Measurements from ENCODE around the gene TWF2. TPM values are rescaled to one million over a fixed set of nuclear protein-coding genes. Genes with fewer than 3 reads are reported as not detected.

Gene TWF2
- total and polyA plus RNA-seq, 2 of the 13 experiments (the other 11 are each of a cell fraction or from before 2014, with no cell fraction given), result 45.5 to 108 TPM

DNA sequence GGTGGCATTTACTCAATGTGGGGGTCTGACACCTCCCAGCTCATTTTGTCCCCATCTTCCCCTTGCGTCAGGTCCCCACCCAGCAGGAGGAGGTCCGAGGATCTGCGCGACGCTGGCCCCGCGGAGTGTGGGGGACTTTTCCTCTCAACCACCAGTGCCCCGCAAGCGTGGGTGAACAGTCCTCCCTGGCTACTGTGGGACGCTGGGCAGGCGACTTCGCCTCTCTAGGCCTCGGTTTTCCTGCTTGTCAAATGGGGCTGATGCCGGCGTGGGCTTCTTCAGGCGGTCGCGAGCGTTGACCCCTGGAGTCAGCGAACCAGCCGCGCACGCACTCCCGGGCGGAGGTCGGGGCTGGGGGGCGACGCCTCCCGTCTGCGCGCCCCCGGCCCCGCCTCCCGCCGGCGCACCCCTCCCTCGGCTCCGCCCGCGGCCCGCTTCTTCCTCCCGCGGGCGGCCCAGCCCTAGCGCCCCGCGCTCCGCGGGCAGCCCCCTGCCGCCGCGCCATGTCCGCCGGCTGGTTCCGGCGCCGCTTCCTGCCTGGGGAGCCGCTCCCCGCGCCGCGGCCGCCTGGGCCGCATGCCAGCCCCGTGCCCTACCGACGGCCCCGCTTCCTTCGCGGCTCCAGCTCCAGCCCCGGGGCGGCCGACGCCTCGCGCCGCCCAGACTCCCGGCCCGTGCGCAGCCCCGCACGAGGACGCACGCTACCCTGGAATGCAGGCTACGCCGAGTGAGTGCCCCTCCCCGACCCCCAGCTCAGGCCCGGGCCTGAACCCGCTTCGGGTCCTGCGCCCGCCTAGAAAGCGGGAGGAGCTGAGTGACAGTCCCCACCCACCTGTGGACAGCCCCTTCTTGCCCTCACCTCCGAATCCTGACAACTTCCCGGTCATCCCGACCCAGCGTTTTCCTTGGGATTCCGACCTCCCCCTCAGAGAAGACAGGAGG, 6.6 kb upstream of the TWF2 start, which contains the start of gene PPM1M (continued):
- TF ChIP-seq, protein P1, sequence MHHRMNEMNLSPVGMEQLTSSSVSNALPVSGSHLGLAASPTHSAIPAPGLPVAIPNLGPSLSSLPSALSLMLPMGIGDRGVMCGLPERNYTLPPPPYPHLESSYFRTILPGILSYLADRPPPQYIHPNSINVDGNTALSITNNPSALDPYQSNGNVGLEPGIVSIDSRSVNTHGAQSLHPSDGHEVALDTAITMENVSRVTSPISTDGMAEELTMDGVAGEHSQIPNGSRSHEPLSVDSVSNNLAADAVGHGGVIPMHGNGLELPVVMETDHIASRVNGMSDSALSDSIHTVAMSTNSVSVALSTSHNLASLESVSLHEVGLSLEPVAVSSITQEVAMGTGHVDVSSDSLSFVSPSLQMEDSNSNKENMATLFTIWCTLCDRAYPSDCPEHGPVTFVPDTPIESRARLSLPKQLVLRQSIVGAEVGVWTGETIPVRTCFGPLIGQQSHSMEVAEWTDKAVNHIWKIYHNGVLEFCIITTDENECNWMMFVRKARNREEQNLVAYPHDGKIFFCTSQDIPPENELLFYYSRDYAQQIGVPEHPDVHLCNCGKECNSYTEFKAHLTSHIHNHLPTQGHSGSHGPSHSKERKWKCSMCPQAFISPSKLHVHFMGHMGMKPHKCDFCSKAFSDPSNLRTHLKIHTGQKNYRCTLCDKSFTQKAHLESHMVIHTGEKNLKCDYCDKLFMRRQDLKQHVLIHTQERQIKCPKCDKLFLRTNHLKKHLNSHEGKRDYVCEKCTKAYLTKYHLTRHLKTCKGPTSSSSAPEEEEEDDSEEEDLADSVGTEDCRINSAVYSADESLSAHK (CRISPR knock-in tag; IDR thresholded peaks at IDR 0.05; ENCODE audit: borderline replicate concordance), result no peak
- TF ChIP-seq TEAD3 (CRISPR knock-in tag; optimal IDR thresholded peaks at IDR 0.05; ENCODE audit: borderline replicate concordance) (peak; percentile 77), ZNF383 (CRISPR knock-in tag; IDR thresholded peaks at IDR 0.05; ENCODE audit: borderline replicate concordance) (no peak), PAWR (CRISPR knock-in tag; IDR thresholded peaks at IDR 0.05; ENCODE audit: borderline replicate concordance) (no peak), HNF4G (IDR thresholded peaks at IDR 0.05; ENCODE audit: borderline replicate concordance, low read depth, low read length) (no peak), HNF4G (CRISPR knock-in tag; IDR thresholded peaks at IDR 0.05; ENCODE audit: borderline replicate concordance, low read depth) (no peak), REL (CRISPR knock-in tag; conservative IDR thresholded peaks at IDR 0.05) (0 out of 2 replicates have a peak, but pooled peaks have one; percentile 46), ZNF263 (CRISPR knock-in tag; IDR thresholded peaks at IDR 0.05) (peak; percentile 48; the same call in 1 of the 2 replicates), RBFOX2 (IDR thresholded peaks at IDR 0.05; ENCODE audit: low read depth, low read length) (peak; percentile 51; the same call in 1 of the 2 replicates), ZNF772 (CRISPR knock-in tag; IDR thresholded peaks at IDR 0.05) (no peak), ZMYM3 (CRISPR knock-in tag; IDR thresholded peaks at IDR 0.05) (peak; percentile 72; the same call in 1 of the 2 replicates), NFATC3 (CRISPR knock-in tag; IDR thresholded peaks at IDR 0.05) (no peak), ZNF724P (CRISPR knock-in tag; IDR thresholded peaks at IDR 0.05; ENCODE audit: borderline replicate concordance) (0 out of 2 replicates have a peak, but pooled peaks have one; percentile 67), AGO2 (optimal IDR thresholded peaks at IDR 0.05; ENCODE audit: low read depth, low read length) (no peak), MATR3 (CRISPR knock-in tag; IDR thresholded peaks at IDR 0.05) (no peak), ADNP (CRISPR knock-in tag; IDR thresholded peaks at IDR 0.05) (0 out of 2 replicates have a peak, but pooled peaks have one; percentile 27), SIX1 (CRISPR knock-in tag; IDR thresholded peaks at IDR 0.05; ENCODE audit: borderline replicate concordance) (no peak), IKZF4 (CRISPR knock-in tag; IDR thresholded peaks at IDR 0.05; ENCODE audit: borderline replicate concordance, low read depth, not compliant biosample characterization) (peak; percentile 71), KDM2A (CRISPR knock-in tag; IDR thresholded peaks at IDR 0.05; ENCODE audit: borderline replicate concordance, low read depth) (no peak; the same call in 1 of the 2 replicates), NFKBIZ (CRISPR knock-in tag; IDR thresholded peaks at IDR 0.05) (0 out of 2 replicates have a peak, but pooled peaks have one; percentile 20), RAD21 (CRISPR knock-in tag; IDR thresholded peaks at IDR 0.05) (no peak), ZNF230 (CRISPR knock-in tag; IDR thresholded peaks at IDR 0.05) (peak; percentile 86; the same call in 1 of the 2 replicates)
- TF ChIP-seq, protein P2, sequence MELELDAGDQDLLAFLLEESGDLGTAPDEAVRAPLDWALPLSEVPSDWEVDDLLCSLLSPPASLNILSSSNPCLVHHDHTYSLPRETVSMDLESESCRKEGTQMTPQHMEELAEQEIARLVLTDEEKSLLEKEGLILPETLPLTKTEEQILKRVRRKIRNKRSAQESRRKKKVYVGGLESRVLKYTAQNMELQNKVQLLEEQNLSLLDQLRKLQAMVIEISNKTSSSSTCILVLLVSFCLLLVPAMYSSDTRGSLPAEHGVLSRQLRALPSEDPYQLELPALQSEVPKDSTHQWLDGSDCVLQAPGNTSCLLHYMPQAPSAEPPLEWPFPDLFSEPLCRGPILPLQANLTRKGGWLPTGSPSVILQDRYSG (CRISPR knock-in tag; IDR thresholded peaks at IDR 0.05), result peak; percentile 97
